Left lobe of liver (tissue), 2 donors: ENCODE measurements around the gene ADPRH. TPM values are rescaled to one million over a fixed set of nuclear protein-coding genes. Genes with fewer than 3 reads are reported as not detected.

Source experiments
- ATAC-seq: fragments of 200-7000 bp; cut with Tn5 transposase; one replicate; pipeline ENCODE4 v1.9.1; 2020; ENCODE audit warnings: mild to moderate bottlenecking, moderate library complexity
- DNase-seq: peaks from one replicate; pipeline ENCODE4 v3.0.0-alpha.2; 2020; ENCODE audit warnings: low spot score
- total RNA-seq: library from RNA; stranded (reverse); gene quantifications from one replicate; pipeline ENCODE4 v1.2.1, GENCODE V29; 2021
- donor health status: DM: no; HTN: no; CAD: no; lungs with moderate emphysema.
- donor health status: DM: no; HTN: yes; CAD: no.

The ADPRH gene
- total RNA-seq, 1 donor from 2014 or later, result 4.1 TPM

- DNase-seq (no peak), ATAC-seq (no peak)
Observed at GRCh38 chr3:119625451-119626153, 46.3 kb downstream of the ADPRH start.

GRCh38 chr3:119626196-119626595, 46.9 kb downstream of the ADPRH start:
- ATAC-seq (no peak), DNase-seq (no peak)

- ATAC-seq, result peak; percentile 26
- no peak for DNase-seq
Observed at GRCh38 chr3:119627461-119627860, 48.2 kb downstream of the ADPRH start.

GRCh38 chr3:119628390-119628789, 49.1 kb downstream of the ADPRH start:
- DNase-seq, result no peak
- ATAC-seq, result no peak

GRCh38 chr3:119628816-119629445, 49.6 kb downstream of the ADPRH start:
- DNase-seq, result no peak
- ATAC-seq, result no peak

- ATAC-seq, result peak; percentile 91
- peak; percentile 57 for DNase-seq
Observed at GRCh38 chr3:119630128-119630879, 51.0 kb downstream of the ADPRH start.

- no peak for ATAC-seq
Observed at GRCh38 chr3:119630880-119631329, 51.6 kb downstream of the ADPRH start.

GRCh38 chr3:119631516-119631915, 52.2 kb downstream of the ADPRH start:
- ATAC-seq (no peak), DNase-seq (no peak)

More at GRCh38 chr3:119630880-119631329, 51.6 kb downstream of the ADPRH start:
- DNase-seq, result no peak

- DNase-seq (no peak), ATAC-seq (no peak)
Observed at GRCh38 chr3:119632216-119632615, 52.9 kb downstream of the ADPRH start.

- DNase-seq (no peak), ATAC-seq (no peak)
Observed at GRCh38 chr3:119632829-119633228, 53.5 kb downstream of the ADPRH start.

- ATAC-seq, result no peak
Observed at GRCh38 chr3:119635719-119636118, 56.4 kb downstream of the ADPRH start.

GRCh38 chr3:119636249-119636648, 57.0 kb downstream of the ADPRH start:
- DNase-seq (no peak), ATAC-seq (no peak)

More at GRCh38 chr3:119635719-119636118, 56.4 kb downstream of the ADPRH start:
- DNase-seq, result no peak

GRCh38 chr3:119636891-119637611, 57.8 kb downstream of the ADPRH start:
- ATAC-seq, result no peak

GRCh38 chr3:119637679-119638477, 58.6 kb downstream of the ADPRH start:
- no peak for DNase-seq
- ATAC-seq, result no peak

More at GRCh38 chr3:119636891-119637611, 57.8 kb downstream of the ADPRH start:
- no peak for DNase-seq

Other genes with a start within 250 kb of the ADPRH start
- gene TMEM39A, start 115.9 kb upstream of the ADPRH start, total RNA-seq, result 23.4 TPM
- gene POGLUT1, start 110.5 kb upstream of the ADPRH start, total RNA-seq, result 8.6 TPM
- gene TIMMDC1, start 80.9 kb upstream of the ADPRH start, total RNA-seq, result 52.8 TPM
- gene CD80, start 19.9 kb upstream of the ADPRH start, total RNA-seq, result 0.23 TPM
- gene PLA1A, start 18.4 kb downstream of the ADPRH start, total RNA-seq, result 13.5 TPM
- 0.65 TPM for gene POPDC2, start 81.1 kb downstream of the ADPRH start, total RNA-seq
- 31.0 TPM for gene COX17, start 97.9 kb downstream of the ADPRH start, total RNA-seq
- 0.55 TPM for gene CFAP91, start 123.5 kb downstream of the ADPRH start, total RNA-seq
- 206 TPM for gene NR1I2, start 202.6 kb downstream of the ADPRH start, total RNA-seq